Esophagus mucosa (tissue), 1 donor: ENCODE data around the gene TMC7. TPM values are rescaled to one million over a fixed set of nuclear protein-coding genes. Genes with fewer than 3 reads are reported as not detected.
"Not testable (repeated sequence)": the region's sequence is repeated elsewhere in the genome, so short reads cannot be mapped to it uniquely, and the experiment has no call there.

Experiments
- ATAC-seq: fragments of 200-7000 bp; cut with Tn5 transposase; one replicate; pipeline ENCODE4 v1.9.1; 2020
- total RNA-seq: library from RNA; stranded (reverse); gene quantifications from one replicate; pipeline ENCODE4 v1.2.4, GENCODE V29; 2023
- donor health status: DM: yes; HTN: yes; CAD: no.

TMC7 gene
- 0.72 TPM for total RNA-seq

- peak; percentile 91 for ATAC-seq
Observed at GRCh38 chr16:18983565-18984434, at the start of gene TMC7. TMC7 (plus strand) TSS chr16:18983934; CDS start chr16:18984064, 130 bp downstream.

GRCh38 chr16:18936727-18937340, 46.9 kb upstream of the TMC7 start:
- no peak for ATAC-seq

GRCh38 chr16:18937390-18937789, 46.3 kb upstream of the TMC7 start:
- ATAC-seq = no peak

- ATAC-seq = no peak
Observed at GRCh38 chr16:18938986-18939385, 44.7 kb upstream of the TMC7 start.

GRCh38 chr16:18941471-18941870, 42.3 kb upstream of the TMC7 start:
- no peak for ATAC-seq

- peak; percentile 91 for ATAC-seq
Observed at GRCh38 chr16:18942061-18942460, 41.7 kb upstream of the TMC7 start.

GRCh38 chr16:18943414-18943813, 40.3 kb upstream of the TMC7 start:
- no peak for ATAC-seq

- ATAC-seq = no peak
Observed at GRCh38 chr16:18945233-18945632, 38.5 kb upstream of the TMC7 start.

GRCh38 chr16:18948372-18949020, 35.2 kb upstream of the TMC7 start:
- ATAC-seq = no peak

GRCh38 chr16:18950469-18951185, 33.1 kb upstream of the TMC7 start:
- ATAC-seq = no peak

- no peak for ATAC-seq
Observed at GRCh38 chr16:18953547-18953946, 30.2 kb upstream of the TMC7 start.

GRCh38 chr16:18955874-18956580, 27.7 kb upstream of the TMC7 start:
- ATAC-seq = peak; percentile 17

- ATAC-seq = not testable (repeated sequence)
Observed at GRCh38 chr16:18956658-18957241, 27.0 kb upstream of the TMC7 start.

- ATAC-seq = peak; percentile 61
Observed at GRCh38 chr16:18958621-18959029, 25.1 kb upstream of the TMC7 start.

GRCh38 chr16:18959031-18959505, 24.7 kb upstream of the TMC7 start:
- peak; percentile 33 for ATAC-seq

- ATAC-seq = no peak
Observed at GRCh38 chr16:18965555-18965954, 18.2 kb upstream of the TMC7 start.

- no peak for ATAC-seq
Observed at GRCh38 chr16:18966791-18967190, 16.9 kb upstream of the TMC7 start.

GRCh38 chr16:18969050-18969854, 14.5 kb upstream of the TMC7 start:
- peak; percentile 89 for ATAC-seq

- ATAC-seq = no peak
Observed at GRCh38 chr16:18969855-18970240, 13.9 kb upstream of the TMC7 start.

- no peak for ATAC-seq
Observed at GRCh38 chr16:18975109-18975508, 8.6 kb upstream of the TMC7 start.

- ATAC-seq = no peak
Observed at GRCh38 chr16:18979936-18980335, 3.8 kb upstream of the TMC7 start.
